ENCODE results near the gene IL1A. TPM values are rescaled to one million over a fixed set of nuclear protein-coding genes. Genes with fewer than 3 reads are reported as not detected.

IL1A gene
- total RNA-seq, 1 donor from 2014 or later, result 1.9 TPM

- no peaks in the 10 kb centered on the region for H3K36me3 ChIP-seq
- no peak overlapping the region for H3K27ac ChIP-seq
- H3K9me3 ChIP-seq, result no peaks in the 10 kb centered on the region
- ATAC-seq (no peak), DNase-seq (no peak)
- intact Hi-C loops (cut with DNase I), result no loop called here
- peaks cover 12% of the 10 kb centered on the region for H3K4me1 ChIP-seq
- H3K4me3 ChIP-seq, result no peak overlapping the region
- no peaks in the 10 kb centered on the region for H3K27me3 ChIP-seq
- TF ChIP-seq CTCF (IDR thresholded peaks at IDR 0.05), result no peak
Measured at GRCh38 chr2:112792419-112792818, 8.1 kb upstream of the IL1A start.

- ATAC-seq (no peak), DNase-seq (no peak)
- no peaks in the 10 kb centered on the region for H3K9me3 ChIP-seq
- TF ChIP-seq CTCF (IDR thresholded peaks at IDR 0.05), result no peak
- H3K36me3 ChIP-seq, result no peaks in the 10 kb centered on the region
- intact Hi-C loops (cut with DNase I), result no loop called here
- H3K27ac ChIP-seq, result no peak overlapping the region
- H3K27me3 ChIP-seq, result no peaks in the 10 kb centered on the region
- H3K4me1 ChIP-seq, result peaks cover 12% of the 10 kb centered on the region
- no peak overlapping the region for H3K4me3 ChIP-seq
Measured at GRCh38 chr2:112791693-112792230, 7.5 kb upstream of the IL1A start.

- DNase-seq, result no peak
- Histone ChIP-seq H3K9me3 (no peaks in the 10 kb centered on the region), H3K4me1 (peaks cover 12% of the 10 kb centered on the region), H3K27ac (no peak overlapping the region), H3K4me3 (no peak overlapping the region), H3K36me3 (no peaks in the 10 kb centered on the region), H3K27me3 (no peaks in the 10 kb centered on the region)
- TF ChIP-seq CTCF (IDR thresholded peaks at IDR 0.05), result no peak
- ATAC-seq, result no peak
- intact Hi-C loops (cut with DNase I), result no loop called here
Measured at GRCh38 chr2:112791019-112791418, 6.7 kb upstream of the IL1A start.

GRCh38 chr2:112790305-112790704 lies 6.0 kb upstream of the IL1A start:
- no peak for TF ChIP-seq CTCF (IDR thresholded peaks at IDR 0.05)

GRCh38 chr2:112789186-112789585 lies 4.9 kb upstream of the IL1A start:
- ATAC-seq, result no peak
- no peak for DNase-seq
- H3K9me3 ChIP-seq, result no peaks in the 10 kb centered on the region
- no peaks in the 10 kb centered on the region for H3K36me3 ChIP-seq
- no peak overlapping the region for H3K4me3 ChIP-seq
- TF ChIP-seq CTCF (IDR thresholded peaks at IDR 0.05), result no peak
- intact Hi-C loops (cut with DNase I), result no loop called here
- peaks cover 5% of the 10 kb centered on the region for H3K4me1 ChIP-seq
- no peak overlapping the region for H3K27ac ChIP-seq
- H3K27me3 ChIP-seq, result no peaks in the 10 kb centered on the region

More at GRCh38 chr2:112790305-112790704, 6.0 kb upstream of the IL1A start:
- H3K4me1 ChIP-seq, result peaks cover 12% of the 10 kb centered on the region
- no peaks in the 10 kb centered on the region for H3K36me3 ChIP-seq
- no peak for DNase-seq
- intact Hi-C loops (cut with DNase I), result no loop called here
- H3K27me3 ChIP-seq, result no peaks in the 10 kb centered on the region
- H3K4me3 ChIP-seq, result no peak overlapping the region
- no peak for ATAC-seq
- H3K9me3 ChIP-seq, result no peaks in the 10 kb centered on the region
- H3K27ac ChIP-seq, result no peak overlapping the region

- H3K27me3 ChIP-seq, result no peaks in the 10 kb centered on the region
- no peak for TF ChIP-seq CTCF (IDR thresholded peaks at IDR 0.05)
- DNase-seq (no peak), ATAC-seq (no peak)
- H3K4me3 ChIP-seq, result no peak overlapping the region
- intact Hi-C loops (cut with DNase I), result no loop called here
- no peaks in the 10 kb centered on the region for H3K36me3 ChIP-seq
- H3K9me3 ChIP-seq, result no peaks in the 10 kb centered on the region
- H3K27ac ChIP-seq, result no peak overlapping the region
- H3K4me1 ChIP-seq, result no peaks in the 10 kb centered on the region
Measured at GRCh38 chr2:112788653-112789052, 4.4 kb upstream of the IL1A start.
